Thoracic aorta (tissue), 2 donors: ENCODE measurements around the gene TRIM72. TPM values are rescaled to one million over a fixed set of nuclear protein-coding genes. Genes with fewer than 3 reads are reported as not detected.

Experiments
- ATAC-seq: fragments of 150-250 bp; one replicate; pipeline ENCODE4 v1.8.0; 2017; ENCODE audit warnings: low read depth; ENCODE audit not compliant: insufficient number of reproducible peaks, low FRiP score
- DNase-seq: peaks from one replicate; pipeline ENCODE4 v3.0.0-alpha.2; 2020; ENCODE audit warnings: low spot score
- H3K27ac ChIP-seq, 2 donors: fragments of 200-600 bp; sonication (generic); 1 replicate in 1 of 2; 2 replicates in 1 of 2; pipeline ENCODE4 v1.5.1; 2016; ENCODE audit warnings: mild to moderate bottlenecking in 2 of 2, moderate library complexity in 2 of 2
- H3K27me3 ChIP-seq: fragments of 200-600 bp; sonication (generic); replicated peaks from 2 replicates; pipeline ENCODE4 v1.6.0; 2016; ENCODE audit warnings: mild to moderate bottlenecking; ENCODE audit not compliant: insufficient read depth
- H3K36me3 ChIP-seq: fragments of 200-600 bp; sonication (generic); one replicate; pipeline ENCODE4 v1.5.1; 2016
- H3K4me1 ChIP-seq, 2 donors: fragments of 200-600 bp; sonication (generic); 1 replicate in 1 of 2; 2 replicates in 1 of 2; pipeline versions ENCODE4 v1.5.1 to v1.6.0; 2016; ENCODE audit warnings: low read depth in 2 of 2, mild to moderate bottlenecking in 1 of 2; ENCODE audit not compliant: control insufficient read depth in 1 of 2
- H3K4me3 ChIP-seq: fragments of 200-600 bp; sonication (generic); 2 replicates; pipeline ENCODE4 v1.5.1; 2016; ENCODE audit warnings: mild to moderate bottlenecking
- H3K9me3 ChIP-seq: fragments of 200-600 bp; sonication (generic); 2 replicates; pipeline ENCODE4 v1.5.1; 2016
- total RNA-seq, 2 donors: library from RNA; depleted of rRNA; stranded (reverse); fragments of >200 nt; gene quantifications; one replicate each; pipeline versions ENCODE4 v1.1.0 to v1.2.3, GENCODE V29; 2016
- TF ChIP-seq, protein P1 (sequence below): fragments of 200-600 bp; sonication (generic); IDR thresholded peaks from one replicate; pipeline ENCODE4 v1.5.1; 2019; ENCODE audit warnings: antibody characterized with exemption

The TRIM72 gene
- total RNA-seq, 2 donors from 2014 or later, result 0.07 TPM; not detected in 1

DNA sequence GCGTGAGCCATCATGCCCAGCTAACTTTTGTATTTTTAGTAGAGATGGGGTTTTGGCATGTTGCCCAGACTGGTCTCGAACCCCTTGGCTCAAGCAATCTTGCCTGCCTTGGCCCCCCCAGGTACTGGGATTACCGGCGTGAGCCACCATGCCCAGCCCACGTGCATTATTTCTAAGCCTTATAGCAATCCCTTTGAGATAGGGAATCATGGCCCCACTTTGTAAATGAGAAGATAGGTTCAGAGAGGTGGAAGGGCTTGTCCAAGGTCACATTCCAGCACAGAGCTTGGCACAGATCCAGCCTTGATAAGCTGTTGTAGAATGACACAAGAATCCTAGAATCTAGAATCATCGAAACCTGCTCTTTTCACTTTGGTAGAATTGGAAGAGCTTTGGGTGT lies 7.1 kb upstream of the TRIM72 start:
- peaks cover 0 to 16% of the 10 kb centered on the region in 2 donors for H3K4me1 ChIP-seq
- no peak overlapping the region for H3K27ac ChIP-seq
- no peak for ATAC-seq
- H3K36me3 ChIP-seq, result no peaks in the 10 kb centered on the region
- no peaks in the 10 kb centered on the region for H3K9me3 ChIP-seq
- no peak overlapping the region for H3K4me3 ChIP-seq
- no peak for DNase-seq
- H3K27me3 ChIP-seq, result no peaks in the 10 kb centered on the region
- TF ChIP-seq, protein P1, sequence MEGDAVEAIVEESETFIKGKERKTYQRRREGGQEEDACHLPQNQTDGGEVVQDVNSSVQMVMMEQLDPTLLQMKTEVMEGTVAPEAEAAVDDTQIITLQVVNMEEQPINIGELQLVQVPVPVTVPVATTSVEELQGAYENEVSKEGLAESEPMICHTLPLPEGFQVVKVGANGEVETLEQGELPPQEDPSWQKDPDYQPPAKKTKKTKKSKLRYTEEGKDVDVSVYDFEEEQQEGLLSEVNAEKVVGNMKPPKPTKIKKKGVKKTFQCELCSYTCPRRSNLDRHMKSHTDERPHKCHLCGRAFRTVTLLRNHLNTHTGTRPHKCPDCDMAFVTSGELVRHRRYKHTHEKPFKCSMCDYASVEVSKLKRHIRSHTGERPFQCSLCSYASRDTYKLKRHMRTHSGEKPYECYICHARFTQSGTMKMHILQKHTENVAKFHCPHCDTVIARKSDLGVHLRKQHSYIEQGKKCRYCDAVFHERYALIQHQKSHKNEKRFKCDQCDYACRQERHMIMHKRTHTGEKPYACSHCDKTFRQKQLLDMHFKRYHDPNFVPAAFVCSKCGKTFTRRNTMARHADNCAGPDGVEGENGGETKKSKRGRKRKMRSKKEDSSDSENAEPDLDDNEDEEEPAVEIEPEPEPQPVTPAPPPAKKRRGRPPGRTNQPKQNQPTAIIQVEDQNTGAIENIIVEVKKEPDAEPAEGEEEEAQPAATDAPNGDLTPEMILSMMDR, result no peak

DNA sequence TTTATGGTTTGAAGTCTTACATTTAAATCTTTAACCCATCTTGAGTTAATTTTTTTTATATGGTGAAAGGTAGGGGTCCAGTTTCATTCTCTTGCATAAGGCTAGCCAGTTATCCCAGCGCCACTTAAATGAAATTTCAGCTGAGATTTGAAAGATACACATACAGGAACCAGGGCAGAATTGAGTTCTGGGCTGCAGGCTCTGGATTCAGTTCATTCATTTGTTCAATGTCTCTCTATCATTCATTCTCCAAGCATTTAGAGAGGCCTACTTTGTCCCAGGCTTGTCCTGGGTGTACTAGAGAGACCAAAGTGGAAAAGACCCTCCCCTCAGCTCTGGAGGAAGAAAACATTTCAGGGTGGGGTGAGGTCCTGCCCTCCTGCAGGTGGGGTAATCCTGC lies 577 bp upstream of the TRIM72 start:
- H3K27ac ChIP-seq, result no peak overlapping the region
- peaks cover 16 to 27% of the 10 kb centered on the region in 2 donors for H3K4me1 ChIP-seq
- H3K27me3 ChIP-seq, result no peaks in the 10 kb centered on the region
- DNase-seq (no peak), ATAC-seq (no peak)
- H3K36me3 ChIP-seq, result no peaks in the 10 kb centered on the region
- no peak overlapping the region for H3K4me3 ChIP-seq
- TF ChIP-seq, protein P1, result no peak
- no peaks in the 10 kb centered on the region for H3K9me3 ChIP-seq

DNA sequence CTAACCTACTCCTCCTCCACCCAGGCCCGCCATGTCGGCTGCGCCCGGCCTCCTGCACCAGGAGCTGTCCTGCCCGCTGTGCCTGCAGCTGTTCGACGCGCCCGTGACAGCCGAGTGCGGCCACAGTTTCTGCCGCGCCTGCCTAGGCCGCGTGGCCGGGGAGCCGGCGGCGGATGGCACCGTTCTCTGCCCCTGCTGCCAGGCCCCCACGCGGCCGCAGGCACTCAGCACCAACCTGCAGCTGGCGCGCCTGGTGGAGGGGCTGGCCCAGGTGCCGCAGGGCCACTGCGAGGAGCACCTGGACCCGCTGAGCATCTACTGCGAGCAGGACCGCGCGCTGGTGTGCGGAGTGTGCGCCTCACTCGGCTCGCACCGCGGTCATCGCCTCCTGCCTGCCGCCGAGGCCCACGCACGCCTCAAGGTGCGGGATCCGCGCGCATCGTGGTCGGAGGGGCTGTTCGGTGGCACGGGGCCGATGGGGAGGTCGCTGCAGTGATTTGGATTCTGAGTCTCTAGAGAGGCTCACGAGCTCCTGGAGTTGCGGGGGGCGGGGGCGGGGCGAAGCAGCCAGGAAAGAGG lies 878 bp downstream of the TRIM72 start:
- no peak overlapping the region for H3K27ac ChIP-seq
- peak overlapping the region; percentile 73 for H3K4me3 ChIP-seq
- no peaks in the 10 kb centered on the region for H3K36me3 ChIP-seq
- peaks cover 16 to 27% of the 10 kb centered on the region in 2 donors for H3K4me1 ChIP-seq
- TF ChIP-seq, protein P1, result no peak
- no peaks in the 10 kb centered on the region for H3K27me3 ChIP-seq
- ATAC-seq (no peak), DNase-seq (no peak)
- no peaks in the 10 kb centered on the region for H3K9me3 ChIP-seq

DNA sequence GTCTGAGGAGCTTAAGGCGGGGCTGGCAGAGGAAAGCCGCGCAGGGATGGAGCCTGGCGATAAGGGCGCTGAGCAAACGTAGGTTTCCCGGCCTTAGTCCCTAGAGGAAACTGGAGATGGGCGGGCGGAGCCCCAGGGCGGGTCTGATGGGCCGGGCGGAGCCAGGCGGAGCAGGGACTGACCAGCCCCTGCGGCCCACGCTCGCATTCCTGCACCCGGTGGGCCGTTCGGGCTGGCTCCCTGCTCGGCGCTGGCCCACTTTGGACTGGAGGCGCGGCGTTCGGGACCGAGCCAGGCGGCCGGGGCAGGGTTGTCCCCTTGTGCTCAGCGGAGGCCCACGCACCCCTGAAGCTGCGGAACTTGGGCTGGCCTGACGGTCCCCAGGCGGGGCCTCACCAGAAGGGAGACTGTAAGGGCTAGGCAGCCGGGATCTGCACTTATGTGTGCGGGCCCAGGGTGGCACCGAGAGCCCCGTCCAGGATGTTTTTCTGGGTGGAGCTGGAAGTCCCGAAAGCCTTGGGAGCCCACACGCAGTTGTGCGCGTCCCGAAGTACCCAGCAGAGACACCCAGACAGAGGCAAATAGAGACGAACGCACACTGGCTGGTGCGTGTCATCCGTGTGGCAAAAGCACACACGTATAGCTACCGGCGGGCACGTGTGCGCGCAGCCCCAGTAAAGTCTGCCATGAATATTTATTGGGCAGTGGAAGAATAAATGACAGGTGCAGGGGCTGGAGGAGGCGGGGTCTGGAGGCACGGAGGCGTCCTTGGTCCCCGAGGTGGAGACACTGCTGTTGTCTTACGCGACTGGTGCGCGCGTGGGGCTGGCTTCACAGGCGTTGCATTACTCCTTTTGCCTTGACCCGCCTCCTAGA lies 1.6 kb downstream of the TRIM72 start:
- no peaks in the 10 kb centered on the region for H3K27me3 ChIP-seq
- H3K9me3 ChIP-seq, result no peaks in the 10 kb centered on the region
- peak overlapping the region; percentile 73 for H3K4me3 ChIP-seq
- H3K27ac ChIP-seq, result no peak overlapping the region
- DNase-seq (no peak), ATAC-seq (no peak)
- TF ChIP-seq, protein P1, result no peak
- H3K4me1 ChIP-seq, result peaks cover 16 to 27% of the 10 kb centered on the region in 2 donors
- no peaks in the 10 kb centered on the region for H3K36me3 ChIP-seq

DNA sequence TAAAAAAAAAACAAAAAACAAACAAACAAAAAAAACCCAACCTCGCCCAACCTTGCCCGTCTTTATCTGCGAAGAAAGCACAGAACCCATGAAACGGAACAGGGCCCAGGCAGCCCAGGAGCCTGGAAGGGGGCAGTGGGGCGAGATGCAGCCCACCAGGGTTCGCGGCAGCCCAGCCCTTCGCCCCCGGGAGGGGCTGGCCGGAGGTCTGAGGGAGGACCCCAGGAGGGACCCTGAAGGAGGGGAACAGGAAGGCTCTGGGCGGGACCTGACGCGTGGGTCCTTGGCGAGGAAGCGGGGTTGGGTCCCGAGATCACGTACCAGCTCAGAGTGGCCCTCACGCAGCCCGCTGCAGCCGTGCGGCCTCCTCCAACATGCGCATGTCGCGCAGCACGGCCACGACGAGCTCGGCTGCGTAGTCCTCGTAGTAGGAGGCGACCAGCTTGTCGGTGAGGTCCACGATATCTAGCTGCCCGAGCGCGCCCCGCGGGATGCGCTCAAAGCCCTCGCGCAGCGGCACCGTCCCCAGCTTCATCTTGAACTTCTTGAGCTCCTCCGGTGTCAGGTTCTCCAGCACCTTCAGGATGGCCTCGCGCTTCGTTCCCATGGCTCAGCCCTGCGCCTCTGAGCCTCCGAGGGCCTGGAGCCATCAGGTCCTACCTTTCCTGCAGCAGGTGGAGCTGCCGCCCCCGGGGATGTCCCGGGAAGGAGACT lies 2.7 kb downstream of the TRIM72 start, which contains the start of gene PYDC1:
PYDC1 (minus strand) TSS at position 714 of the 714 bp plus-strand sequence; CDS start at position 607, 107 bp downstream.
- H3K36me3 ChIP-seq, result no peaks in the 10 kb centered on the region
- no peaks in the 10 kb centered on the region for H3K27me3 ChIP-seq
- H3K4me3 ChIP-seq, result peak within 1 kb of the TSS; percentile 73
- H3K4me1 ChIP-seq, result peaks cover 16 to 27% of the 10 kb centered on the region in 2 donors
- DNase-seq (no peak), ATAC-seq (no peak)
- TF ChIP-seq, protein P1, result no peak
- no peak within 1 kb of the TSS for H3K27ac ChIP-seq
- no peaks in the 10 kb centered on the region for H3K9me3 ChIP-seq
